ENCODE results near the gene TP73.

DNA sequence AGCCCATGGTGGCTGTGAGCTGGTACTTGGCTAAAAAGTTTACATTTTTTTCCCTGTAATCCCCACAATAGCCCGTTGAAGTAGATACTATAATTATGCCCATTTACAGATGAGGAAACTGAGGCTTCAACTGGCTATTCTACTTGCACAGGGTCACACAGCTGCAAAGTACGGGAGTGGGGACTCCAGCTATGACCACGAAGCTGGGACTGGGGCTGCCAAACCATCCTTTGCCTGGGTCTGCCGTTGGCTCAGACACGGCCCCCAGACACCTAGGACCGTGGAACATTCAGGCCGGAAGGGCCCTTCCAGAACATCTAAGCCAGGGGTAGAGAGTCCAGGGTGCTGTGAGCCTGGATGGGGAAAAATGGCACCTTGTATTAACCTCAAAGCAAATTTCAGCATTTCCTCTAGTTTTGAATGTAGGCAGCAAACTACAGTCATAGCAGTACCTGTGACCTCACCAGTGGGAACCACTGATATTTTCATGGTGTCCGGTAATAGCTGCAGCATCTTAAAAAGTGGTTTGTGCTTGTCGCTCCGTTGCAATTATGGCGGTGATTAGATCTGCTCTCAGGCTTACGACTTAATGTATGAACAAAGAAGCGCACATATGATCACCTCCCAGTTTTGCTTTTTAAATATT is 4.3 kb downstream of the TP73 start:
- no peak for TF ChIP-seq POLR2A (IDR thresholded peaks at IDR 0.05; ENCODE audit: low read length)
- no peak for TF ChIP-seq GATA1 (IDR thresholded peaks at IDR 0.05; ENCODE audit: low read depth, low read length)
